ENCODE measurements around the gene WFS1.

The WFS1 gene

GRCh38 chr4:6322761-6323566, 53.3 kb downstream of the WFS1 start:
- no peak for DNase-seq (ENCODE audit: low read depth, low spot score)

- no peak for DNase-seq (ENCODE audit: low read depth, low spot score)
These were observed 54.9 kb downstream of the WFS1 start for GRCh38 chr4:6324461-6324998.

GRCh38 chr4:6324999-6325787, 55.5 kb downstream of the WFS1 start:
- DNase-seq (ENCODE audit: low read depth, low spot score), result no peak

GRCh38 chr4:6325788-6326290, 56.2 kb downstream of the WFS1 start:
- DNase-seq (ENCODE audit: low read depth, low spot score), result no peak

GRCh38 chr4:6326312-6327060, 56.8 kb downstream of the WFS1 start:
- DNase-seq (ENCODE audit: low read depth, low spot score), result no peak

GRCh38 chr4:6327220-6327917, 57.7 kb downstream of the WFS1 start:
- DNase-seq (ENCODE audit: low read depth, low spot score), result peak; percentile 54

GRCh38 chr4:6328526-6328925, 58.9 kb downstream of the WFS1 start:
- no peak for DNase-seq (ENCODE audit: low read depth, low spot score)

- no peak for DNase-seq (ENCODE audit: low read depth, low spot score)
These were observed 60.1 kb downstream of the WFS1 start for GRCh38 chr4:6329478-6330383.

- DNase-seq (ENCODE audit: low read depth, low spot score), result no peak
These were observed 60.7 kb downstream of the WFS1 start for GRCh38 chr4:6330384-6330767.

- no peak for DNase-seq (ENCODE audit: low read depth, low spot score)
These were observed 61.4 kb downstream of the WFS1 start for GRCh38 chr4:6331018-6331417.

- no peak for DNase-seq (ENCODE audit: low read depth, low spot score)
These were observed 61.8 kb downstream of the WFS1 start for GRCh38 chr4:6331468-6331867.

GRCh38 chr4:6332042-6332668, 62.5 kb downstream of the WFS1 start:
- DNase-seq (ENCODE audit: low read depth, low spot score), result no peak

- DNase-seq (ENCODE audit: low read depth, low spot score), result no peak
These were observed 63.0 kb downstream of the WFS1 start for GRCh38 chr4:6332669-6333050.

GRCh38 chr4:6333301-6334202, 63.9 kb downstream of the WFS1 start:
- no peak for DNase-seq (ENCODE audit: low read depth, low spot score)

- DNase-seq (ENCODE audit: low read depth, low spot score), result no peak
These were observed 64.7 kb downstream of the WFS1 start for GRCh38 chr4:6334203-6334887.

GRCh38 chr4:6335040-6335590, 65.5 kb downstream of the WFS1 start:
- DNase-seq (ENCODE audit: low read depth, low spot score), result no peak

GRCh38 chr4:6336166-6336565, 66.5 kb downstream of the WFS1 start:
- no peak for DNase-seq (ENCODE audit: low read depth, low spot score)

All from activated naive CD8-positive, alpha-beta T cell treated with anti-CD3 and anti-CD28 coated beads, Interleukin-2, amount 50 U/mL, for 16 hours (primary cell).